H9 (cell line): ENCODE data around the gene CFAP410. TPM values are rescaled to one million over a fixed set of nuclear protein-coding genes. Genes with fewer than 3 reads are reported as not detected.

Experiments
- DNase-seq: peaks from one replicate; pipeline ENCODE4 v3.0.0-alpha.2; 2017
- H2AFZ ChIP-seq: one replicate; pipeline ENCODE4 v1.6.1; 2013; ENCODE audit warnings: mild to moderate bottlenecking, low read length, control low read depth, moderate library complexity
- H2AK5ac ChIP-seq: 2 replicates; pipeline ENCODE4 v1.6.1; 2013; ENCODE audit warnings: low read length, control low read depth, mixed read lengths; ENCODE audit not compliant: insufficient read length
- H2BK120ac ChIP-seq: one replicate; pipeline ENCODE4 v1.6.1; 2013; ENCODE audit warnings: low read depth, mild to moderate bottlenecking, low read length, control low read depth, inconsistent platforms; ENCODE audit not compliant: poor library complexity, severe bottlenecking
- H2BK12ac ChIP-seq: 2 replicates; pipeline ENCODE4 v1.6.1; 2013; ENCODE audit warnings: low read length, control low read depth, mixed read lengths, low read depth; ENCODE audit not compliant: insufficient read length
- H2BK15ac ChIP-seq: 2 replicates; pipeline ENCODE4 v1.6.1; 2013; ENCODE audit warnings: low read depth, low read length, control low read depth
- H2BK20ac ChIP-seq: one replicate; pipeline ENCODE4 v1.6.1; 2013; ENCODE audit warnings: low read depth, mild to moderate bottlenecking, low read length, control low read depth, inconsistent platforms; ENCODE audit not compliant: poor library complexity, severe bottlenecking
- H2BK5ac ChIP-seq: 2 replicates; pipeline ENCODE4 v1.6.1; 2013; ENCODE audit warnings: low read length, control low read depth, mixed read lengths; ENCODE audit not compliant: insufficient read length
- H3K14ac ChIP-seq: 2 replicates; pipeline ENCODE4 v1.6.1; 2013; ENCODE audit warnings: low read length, control low read depth; ENCODE audit not compliant: insufficient read depth
- H3K18ac ChIP-seq: 2 replicates; pipeline ENCODE4 v1.6.1; 2013; ENCODE audit warnings: low read depth, mild to moderate bottlenecking, mixed read lengths, low read length, control low read depth; ENCODE audit not compliant: insufficient read length
- H3K23ac ChIP-seq: 2 replicates; pipeline ENCODE4 v1.6.1; 2013; ENCODE audit warnings: low read length, control low read depth, mixed read lengths, low read depth; ENCODE audit not compliant: insufficient read length
- H3K23me2 ChIP-seq: 2 replicates; pipeline ENCODE4 v1.6.1; 2013; ENCODE audit warnings: low read depth, mild to moderate bottlenecking, mixed read lengths, low read length, control low read depth; ENCODE audit not compliant: insufficient read length, poor library complexity, severe bottlenecking
- H3K27ac ChIP-seq: 2 replicates; pipeline ENCODE4 v1.5.1; 2013; ENCODE audit warnings: low read length, control low read depth, mixed read lengths, low read depth; ENCODE audit not compliant: insufficient read length
- H3K27me3 ChIP-seq: 2 replicates; pipeline ENCODE4 v1.6.1; 2013; ENCODE audit warnings: low read length, control low read depth, inconsistent platforms; ENCODE audit not compliant: insufficient read depth
- H3K4ac ChIP-seq: 2 replicates; pipeline ENCODE4 v1.6.1; 2013; ENCODE audit warnings: low read depth, mild to moderate bottlenecking, control low read depth, inconsistent platforms, low read length, moderate library complexity
- H3K4me1 ChIP-seq: 2 replicates; pipeline ENCODE4 v1.6.1; 2013; ENCODE audit warnings: low read length, control low read depth, inconsistent platforms; ENCODE audit not compliant: insufficient read depth
- H3K4me2 ChIP-seq: 2 replicates; pipeline ENCODE4 v1.6.1; 2013; ENCODE audit warnings: low read length, control low read depth, mixed read lengths; ENCODE audit not compliant: insufficient read length, insufficient read depth
- H3K56ac ChIP-seq: 2 replicates; pipeline ENCODE4 v1.6.1; 2013; ENCODE audit warnings: low read depth, mild to moderate bottlenecking, mixed read lengths, low read length, control low read depth; ENCODE audit not compliant: insufficient read length
- H3K79me1 ChIP-seq: 2 replicates; pipeline ENCODE4 v1.6.1; 2013; ENCODE audit warnings: low read depth, mild to moderate bottlenecking, moderate library complexity, low read length, control low read depth, inconsistent platforms; ENCODE audit not compliant: insufficient read depth, poor library complexity, severe bottlenecking
- H3K79me2 ChIP-seq: 2 replicates; pipeline ENCODE4 v1.6.1; 2013; ENCODE audit warnings: low read length, control low read depth, inconsistent platforms; ENCODE audit not compliant: insufficient read depth
- H3K9ac ChIP-seq: 2 replicates; pipeline ENCODE4 v1.6.1; 2013; ENCODE audit warnings: low read length, control low read depth, mixed read lengths; ENCODE audit not compliant: insufficient read length; ENCODE audit errors: extremely low read depth
- H3K9me3 ChIP-seq: one replicate; pipeline ENCODE4 v1.6.1; 2013; ENCODE audit warnings: low read depth, low read length, inconsistent platforms; ENCODE audit not compliant: control insufficient read depth
- H3T11ph ChIP-seq: one replicate; pipeline ENCODE4 v1.6.1; 2013; ENCODE audit warnings: mild to moderate bottlenecking, low read length, control low read depth, inconsistent platforms
- H4K20me1 ChIP-seq: one replicate; pipeline ENCODE4 v1.6.1; 2013; ENCODE audit not compliant: control insufficient read depth, insufficient read length, insufficient read depth
- H4K5ac ChIP-seq: 2 replicates; pipeline ENCODE4 v1.6.1; 2013; ENCODE audit warnings: low read depth, mild to moderate bottlenecking, mixed read lengths, low read length, control low read depth; ENCODE audit not compliant: insufficient read length
- H4K8ac ChIP-seq: replicated peaks from 2 replicates; pipeline ENCODE4 v1.6.1; 2013; ENCODE audit warnings: low read length, control low read depth, mixed read lengths, low read depth; ENCODE audit not compliant: insufficient read length
- H4K91ac ChIP-seq: 2 replicates; pipeline ENCODE4 v1.6.1; 2013; ENCODE audit warnings: low read depth, mild to moderate bottlenecking, moderate library complexity, mixed read lengths, low read length, control low read depth; ENCODE audit not compliant: insufficient read length
- H3K27ac Mint-ChIP-seq, 3 experiments: 2 replicates in 2 of 3; 3 replicates in 1 of 3; pipeline ENCODE4 v1.8.0; 2020 to 2021; ENCODE audit warnings: mixed read lengths in 3 of 3, mild to moderate bottlenecking in 1 of 3, moderate library complexity in 1 of 3
- H3K27me3 Mint-ChIP-seq: 2 replicates; pipeline ENCODE4 v1.8.0; 2021; ENCODE audit warnings: low read depth, mild to moderate bottlenecking, moderate library complexity, mixed read lengths
- H3K36me3 Mint-ChIP-seq, 3 experiments: 2 replicates in 2 of 3; 3 replicates in 1 of 3; pipeline ENCODE4 v1.8.0; 2020 to 2021; ENCODE audit warnings: low read depth in 3 of 3, mixed read lengths in 3 of 3; ENCODE audit not compliant: insufficient read depth in 1 of 3
- H3K4me1 Mint-ChIP-seq, 2 experiments: 2 replicates each; pipeline ENCODE4 v1.8.0; 2020; ENCODE audit warnings: mixed read lengths in 2 of 2
- H3K4me3 Mint-ChIP-seq, 2 experiments: 2 replicates in 1 of 2; 3 replicates in 1 of 2; pipeline ENCODE4 v1.8.0; 2020 to 2021; ENCODE audit warnings: mild to moderate bottlenecking in 2 of 2, mixed read lengths in 2 of 2, moderate library complexity in 1 of 2
- H3K9me3 Mint-ChIP-seq, 2 experiments: 2 replicates in 1 of 2; 3 replicates in 1 of 2; pipeline ENCODE4 v1.8.0; 2020; ENCODE audit warnings: mild to moderate bottlenecking in 2 of 2, mixed read lengths in 2 of 2, moderate library complexity in 1 of 2
- WGBS: extraction: QIAGEN DNeasy Blood & Tissue Kit; methylation state at CpG from one replicate; pipeline ENCODE4 v1.1.7; 2013; ENCODE audit warnings: missing lambda C conversion rate, low lambda C conversion rate, mixed read lengths; ENCODE audit not compliant: insufficient read length; ENCODE audit errors: extremely low coverage; 5-methylcytosine and 5-hydroxymethylcytosine counted together
- total RNA-seq: library from RNA; stranded (reverse); gene quantifications from 2 replicates; pipeline ENCODE4 v1.2.1, GENCODE V29; 2021
- TF ChIP-seq, protein P1 (sequence below): fragments of 200-600 bp; sonication (generic); conservative IDR thresholded peaks from 3 replicates; pipeline ENCODE4 v1.8.0; 2021; ENCODE audit warnings: antibody characterized with exemption, mild to moderate bottlenecking

The CFAP410 gene
- total RNA-seq, 1 experiment from 2014 or later: 17.0 TPM

DNA sequence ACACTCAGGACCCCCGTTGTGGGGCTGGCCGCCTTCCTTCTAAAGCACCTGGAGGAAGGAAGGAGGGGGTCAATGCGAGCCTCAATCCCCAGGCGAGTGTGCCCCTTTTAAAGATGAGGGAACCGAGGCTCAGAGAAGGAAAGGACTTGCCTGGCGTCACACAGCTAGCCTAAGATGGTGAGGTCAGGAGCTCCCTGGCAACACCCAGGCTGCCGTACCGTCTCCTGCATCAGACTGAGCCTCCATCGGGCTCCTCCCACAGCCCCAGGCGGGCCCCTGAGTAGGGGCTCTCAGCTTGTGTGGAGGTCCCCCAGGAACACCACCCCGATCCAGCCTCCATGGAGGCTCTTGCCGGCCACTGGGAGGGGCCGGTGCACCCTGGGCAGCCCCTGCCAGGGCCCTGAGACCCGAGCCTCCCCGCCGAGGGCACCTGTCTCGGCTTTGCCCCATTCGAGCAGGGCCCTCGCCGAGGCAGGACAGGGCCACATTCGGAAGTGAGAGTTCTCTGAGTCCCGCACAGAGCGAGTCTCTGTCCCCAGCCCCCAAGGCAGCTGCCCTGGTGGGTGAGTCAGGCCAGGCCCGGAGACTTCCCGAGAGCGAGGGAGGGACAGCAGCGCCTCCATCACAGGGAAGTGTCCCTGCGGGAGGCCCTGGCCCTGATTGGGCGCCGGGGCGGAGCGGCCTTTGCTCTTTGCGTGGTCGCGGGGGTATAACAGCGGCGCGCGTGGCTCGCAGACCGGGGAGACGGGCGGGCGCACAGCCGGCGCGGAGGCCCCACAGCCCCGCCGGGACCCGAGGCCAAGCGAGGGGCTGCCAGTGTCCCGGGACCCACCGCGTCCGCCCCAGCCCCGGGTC, 53.8 kb downstream of the CFAP410 start, which contains the start of gene AIRE:
AIRE (plus strand) TSS at position 739 of the 855 bp plus-strand sequence. CDS start 131 bp downstream, outside the sequence.
- Histone ChIP-seq H3K18ac (no peak within 1 kb of the TSS), H3K4me1 (no peaks in the 10 kb centered on the region; the same call in 1 of the 2 replicates), H2BK15ac (no peak within 1 kb of the TSS; the same call in 1 of the 2 replicates), H3K14ac (no peak within 1 kb of the TSS), H3K4me2 (no peak within 1 kb of the TSS), H3K9me3 (no peaks in the 10 kb centered on the region), H4K20me1 (no peaks in the 10 kb centered on the region), H3K27ac (no peak within 1 kb of the TSS), H2BK12ac (no peak within 1 kb of the TSS), H4K5ac (no peak within 1 kb of the TSS), H3K79me2 (no peaks in the 10 kb centered on the region), H2BK5ac (no peak within 1 kb of the TSS), H3K4ac (no peak within 1 kb of the TSS), H2BK20ac (no peak within 1 kb of the TSS), H2AFZ (no peak within 1 kb of the TSS), H3K23ac (no peak within 1 kb of the TSS), H3K79me1 (no peaks in the 10 kb centered on the region), H4K8ac (no peak within 1 kb of the TSS), H3K23me2 (no peaks in the 10 kb centered on the region), H4K91ac (no peak within 1 kb of the TSS), H3K9ac (no peak within 1 kb of the TSS), H2BK120ac (no peak within 1 kb of the TSS), H3T11ph (no peak within 1 kb of the TSS), H3K56ac (no peak within 1 kb of the TSS), H2AK5ac (no peak within 1 kb of the TSS), H3K27me3 (no peaks in the 10 kb centered on the region)
- Mint-ChIP-seq H3K9me3 (no peaks in the 10 kb centered on the region), H3K36me3 (no peaks in the 10 kb centered on the region), H3K4me1 (peaks cover 22 to 26% of the 10 kb centered on the region in 2 experiments), H3K4me3 (no peak within 1 kb of the TSS), H3K27me3 (peaks cover 14% of the 10 kb centered on the region), H3K27ac (no peak within 1 kb of the TSS)
- no CpG with 5 or more reads among the region's 56 CpGs for WGBS
- DNase-seq: no peak
- TF ChIP-seq, protein P1, sequence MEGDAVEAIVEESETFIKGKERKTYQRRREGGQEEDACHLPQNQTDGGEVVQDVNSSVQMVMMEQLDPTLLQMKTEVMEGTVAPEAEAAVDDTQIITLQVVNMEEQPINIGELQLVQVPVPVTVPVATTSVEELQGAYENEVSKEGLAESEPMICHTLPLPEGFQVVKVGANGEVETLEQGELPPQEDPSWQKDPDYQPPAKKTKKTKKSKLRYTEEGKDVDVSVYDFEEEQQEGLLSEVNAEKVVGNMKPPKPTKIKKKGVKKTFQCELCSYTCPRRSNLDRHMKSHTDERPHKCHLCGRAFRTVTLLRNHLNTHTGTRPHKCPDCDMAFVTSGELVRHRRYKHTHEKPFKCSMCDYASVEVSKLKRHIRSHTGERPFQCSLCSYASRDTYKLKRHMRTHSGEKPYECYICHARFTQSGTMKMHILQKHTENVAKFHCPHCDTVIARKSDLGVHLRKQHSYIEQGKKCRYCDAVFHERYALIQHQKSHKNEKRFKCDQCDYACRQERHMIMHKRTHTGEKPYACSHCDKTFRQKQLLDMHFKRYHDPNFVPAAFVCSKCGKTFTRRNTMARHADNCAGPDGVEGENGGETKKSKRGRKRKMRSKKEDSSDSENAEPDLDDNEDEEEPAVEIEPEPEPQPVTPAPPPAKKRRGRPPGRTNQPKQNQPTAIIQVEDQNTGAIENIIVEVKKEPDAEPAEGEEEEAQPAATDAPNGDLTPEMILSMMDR: no peak
